ENCODE results near the gene MRPL51.

DNA sequence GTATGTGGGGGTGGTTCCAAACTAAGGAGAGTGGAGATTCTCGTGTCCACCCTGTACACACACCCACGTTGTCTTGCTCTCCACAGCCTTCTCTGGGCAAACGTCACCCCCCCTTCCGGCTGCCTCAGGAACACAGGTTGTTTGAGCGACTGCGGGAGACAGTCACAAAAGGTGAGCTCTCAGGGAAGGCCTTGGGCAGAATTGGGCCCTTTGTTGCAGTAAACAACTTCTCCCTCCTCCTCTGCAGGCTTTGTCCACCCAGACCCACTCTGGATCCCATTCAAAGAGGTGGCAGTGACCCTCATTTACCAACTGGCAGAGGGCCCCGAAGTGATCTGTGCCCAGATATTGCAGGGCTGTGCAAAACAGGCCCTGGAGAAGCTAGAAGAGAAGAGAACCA lies 33.1 kb upstream of the MRPL51 start:
- TF ChIP-seq POLR2AphosphoS5 (IDR thresholded peaks at IDR 0.05; ENCODE audit: low read depth), result no peak
- TF ChIP-seq, protein P1, sequence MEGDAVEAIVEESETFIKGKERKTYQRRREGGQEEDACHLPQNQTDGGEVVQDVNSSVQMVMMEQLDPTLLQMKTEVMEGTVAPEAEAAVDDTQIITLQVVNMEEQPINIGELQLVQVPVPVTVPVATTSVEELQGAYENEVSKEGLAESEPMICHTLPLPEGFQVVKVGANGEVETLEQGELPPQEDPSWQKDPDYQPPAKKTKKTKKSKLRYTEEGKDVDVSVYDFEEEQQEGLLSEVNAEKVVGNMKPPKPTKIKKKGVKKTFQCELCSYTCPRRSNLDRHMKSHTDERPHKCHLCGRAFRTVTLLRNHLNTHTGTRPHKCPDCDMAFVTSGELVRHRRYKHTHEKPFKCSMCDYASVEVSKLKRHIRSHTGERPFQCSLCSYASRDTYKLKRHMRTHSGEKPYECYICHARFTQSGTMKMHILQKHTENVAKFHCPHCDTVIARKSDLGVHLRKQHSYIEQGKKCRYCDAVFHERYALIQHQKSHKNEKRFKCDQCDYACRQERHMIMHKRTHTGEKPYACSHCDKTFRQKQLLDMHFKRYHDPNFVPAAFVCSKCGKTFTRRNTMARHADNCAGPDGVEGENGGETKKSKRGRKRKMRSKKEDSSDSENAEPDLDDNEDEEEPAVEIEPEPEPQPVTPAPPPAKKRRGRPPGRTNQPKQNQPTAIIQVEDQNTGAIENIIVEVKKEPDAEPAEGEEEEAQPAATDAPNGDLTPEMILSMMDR (IDR thresholded peaks at IDR 0.05; ENCODE audit: insufficient read depth, low read length), result no peak
- TF ChIP-seq GABPA (IDR thresholded peaks at IDR 0.05; ENCODE audit: low read depth), result no peak
- TF ChIP-seq, protein P2, sequence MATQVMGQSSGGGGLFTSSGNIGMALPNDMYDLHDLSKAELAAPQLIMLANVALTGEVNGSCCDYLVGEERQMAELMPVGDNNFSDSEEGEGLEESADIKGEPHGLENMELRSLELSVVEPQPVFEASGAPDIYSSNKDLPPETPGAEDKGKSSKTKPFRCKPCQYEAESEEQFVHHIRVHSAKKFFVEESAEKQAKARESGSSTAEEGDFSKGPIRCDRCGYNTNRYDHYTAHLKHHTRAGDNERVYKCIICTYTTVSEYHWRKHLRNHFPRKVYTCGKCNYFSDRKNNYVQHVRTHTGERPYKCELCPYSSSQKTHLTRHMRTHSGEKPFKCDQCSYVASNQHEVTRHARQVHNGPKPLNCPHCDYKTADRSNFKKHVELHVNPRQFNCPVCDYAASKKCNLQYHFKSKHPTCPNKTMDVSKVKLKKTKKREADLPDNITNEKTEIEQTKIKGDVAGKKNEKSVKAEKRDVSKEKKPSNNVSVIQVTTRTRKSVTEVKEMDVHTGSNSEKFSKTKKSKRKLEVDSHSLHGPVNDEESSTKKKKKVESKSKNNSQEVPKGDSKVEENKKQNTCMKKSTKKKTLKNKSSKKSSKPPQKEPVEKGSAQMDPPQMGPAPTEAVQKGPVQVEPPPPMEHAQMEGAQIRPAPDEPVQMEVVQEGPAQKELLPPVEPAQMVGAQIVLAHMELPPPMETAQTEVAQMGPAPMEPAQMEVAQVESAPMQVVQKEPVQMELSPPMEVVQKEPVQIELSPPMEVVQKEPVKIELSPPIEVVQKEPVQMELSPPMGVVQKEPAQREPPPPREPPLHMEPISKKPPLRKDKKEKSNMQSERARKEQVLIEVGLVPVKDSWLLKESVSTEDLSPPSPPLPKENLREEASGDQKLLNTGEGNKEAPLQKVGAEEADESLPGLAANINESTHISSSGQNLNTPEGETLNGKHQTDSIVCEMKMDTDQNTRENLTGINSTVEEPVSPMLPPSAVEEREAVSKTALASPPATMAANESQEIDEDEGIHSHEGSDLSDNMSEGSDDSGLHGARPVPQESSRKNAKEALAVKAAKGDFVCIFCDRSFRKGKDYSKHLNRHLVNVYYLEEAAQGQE (IDR thresholded peaks at IDR 0.05; ENCODE audit: insufficient replicate concordance, low read depth), result no peak
